Activated CD4-positive, alpha-beta T cell treated with anti-CD3 and anti-CD28 coated beads, Interleukin-2, amount 50 U/mL, for 48 hours (primary cell): Measurements from ENCODE around the gene CAST.

ENCODE experiments used
- DNase-seq, 2 experiments: peaks; one replicate each; pipeline ENCODE4 v3.0.0-alpha.2; 2020

Gene CAST

GRCh38 chr5:96677496-96677895 lies 15.3 kb downstream of the CAST start:
- DNase-seq: no peak

GRCh38 chr5:96679293-96679692 lies 17.1 kb downstream of the CAST start:
- no peak for DNase-seq

- no peak for DNase-seq
These were observed 18.7 kb downstream of the CAST start for GRCh38 chr5:96680759-96681470.

GRCh38 chr5:96683392-96683791 lies 21.2 kb downstream of the CAST start:
- DNase-seq: no peak

- no peak for DNase-seq
These were observed 21.6 kb downstream of the CAST start for GRCh38 chr5:96683810-96684209.

GRCh38 chr5:96687080-96687479 lies 24.9 kb downstream of the CAST start:
- no peak for DNase-seq

- no peak for DNase-seq
These were observed 25.8 kb downstream of the CAST start for GRCh38 chr5:96687812-96688453.

GRCh38 chr5:96690861-96691260 lies 28.7 kb downstream of the CAST start:
- no peak for DNase-seq

GRCh38 chr5:96691503-96692303 lies 29.5 kb downstream of the CAST start:
- no peak for DNase-seq

GRCh38 chr5:96692441-96692840 lies 30.3 kb downstream of the CAST start:
- DNase-seq: no peak

- no peak for DNase-seq
These were observed 37.1 kb downstream of the CAST start for GRCh38 chr5:96699186-96699820.

GRCh38 chr5:96702503-96703383 lies 40.6 kb downstream of the CAST start:
- peak; percentile 82 to 87 for DNase-seq

GRCh38 chr5:96703384-96703920 lies 41.3 kb downstream of the CAST start:
- no peak for DNase-seq

GRCh38 chr5:96703995-96704394 lies 41.8 kb downstream of the CAST start:
- DNase-seq: no peak

GRCh38 chr5:96706433-96707111 lies 44.4 kb downstream of the CAST start:
- no peak for DNase-seq

GRCh38 chr5:96708600-96708999 lies 46.4 kb downstream of the CAST start:
- DNase-seq: no peak

- no peak for DNase-seq
These were observed 47.1 kb downstream of the CAST start for GRCh38 chr5:96709152-96709821.

- DNase-seq: no peak
These were observed 50.0 kb downstream of the CAST start for GRCh38 chr5:96712100-96712746.

GRCh38 chr5:96714450-96714849 lies 52.3 kb downstream of the CAST start:
- no peak for DNase-seq

GRCh38 chr5:96714951-96715451 lies 52.8 kb downstream of the CAST start:
- no peak for DNase-seq
